WTC11 (cell line): ENCODE measurements around the gene AOC1.

Source experiments
- ATF3 ChIP-seq: sonication (generic); formaldehyde crosslinking; conservative IDR thresholded peaks from 2 replicates; pipeline ENCODE4 v1.8.1; 2022; ENCODE audit warnings: mild to moderate bottlenecking, missing genetic modification reagents
- CBFB ChIP-seq: sonication (generic); formaldehyde crosslinking; IDR thresholded peaks from 2 replicates; pipeline ENCODE4 v1.8.1; 2022; ENCODE audit warnings: mild to moderate bottlenecking, low read depth, missing genetic modification reagents
- CTCF ChIP-seq: fragments of 200-600 bp; IDR thresholded peaks from 2 replicates; pipeline ENCODE4 v1.8.0; 2022; ENCODE audit warnings: antibody characterized with exemption
- ESRRA ChIP-seq: sonication (generic); formaldehyde crosslinking; IDR thresholded peaks from 2 replicates; pipeline ENCODE4 v1.8.1; 2022; ENCODE audit warnings: mild to moderate bottlenecking, missing genetic modification reagents, borderline replicate concordance
- JUN ChIP-seq: sonication (generic); formaldehyde crosslinking; IDR thresholded peaks from 2 replicates; pipeline ENCODE4 v1.8.0; 2023; ENCODE audit warnings: mild to moderate bottlenecking, missing genetic modification reagents
- MXD4 ChIP-seq: fragments of 250-450 bp; sonication (Bioruptor Pico); IDR thresholded peaks from 2 replicates; pipeline ENCODE4 v1.8.0; 2021; ENCODE audit warnings: mild to moderate bottlenecking, moderate library complexity, borderline replicate concordance
- NFYB ChIP-seq: sonication (generic); formaldehyde crosslinking; conservative IDR thresholded peaks from 2 replicates; pipeline ENCODE4 v1.8.0; 2022; ENCODE audit warnings: low read depth, missing genetic modification reagents
- NR2C2 ChIP-seq: sonication (generic); formaldehyde crosslinking; IDR thresholded peaks from 2 replicates; pipeline ENCODE4 v1.8.0; 2022; ENCODE audit warnings: mild to moderate bottlenecking, missing genetic modification reagents
- SP1 ChIP-seq: sonication (generic); formaldehyde crosslinking; conservative IDR thresholded peaks from 2 replicates; pipeline ENCODE4 v1.8.1; 2022; ENCODE audit warnings: missing genetic modification reagents
- TCF7 ChIP-seq: sonication (generic); formaldehyde crosslinking; IDR thresholded peaks from 2 replicates; pipeline ENCODE4 v1.8.0; 2022; ENCODE audit warnings: mild to moderate bottlenecking, low read depth, missing genetic modification reagents, moderate library complexity
- TEAD4 ChIP-seq: sonication (generic); formaldehyde crosslinking; IDR thresholded peaks from 2 replicates; pipeline ENCODE4 v1.8.0; 2022; ENCODE audit warnings: mild to moderate bottlenecking, missing genetic modification reagents
- ZNF532 ChIP-seq: fragments of 250-450 bp; sonication (Bioruptor Pico); IDR thresholded peaks from 2 replicates; pipeline ENCODE4 v1.9.0; 2021; ENCODE audit warnings: mild to moderate bottlenecking, borderline replicate concordance
- TF ChIP-seq, protein P1 (sequence below): sonication (generic); formaldehyde crosslinking; IDR thresholded peaks from 2 replicates; pipeline ENCODE4 v1.8.0; 2022; ENCODE audit warnings: mild to moderate bottlenecking, missing genetic modification reagents
- TF ChIP-seq, protein P2 (sequence below): sonication (generic); formaldehyde crosslinking; IDR thresholded peaks from 2 replicates; pipeline ENCODE4 v1.8.1; 2022; ENCODE audit warnings: low read depth, mild to moderate bottlenecking, moderate library complexity, missing genetic modification reagents, borderline replicate concordance

GRCh38 chr7:150895809-150896208 lies 43.5 kb downstream of the AOC1 start:
- no peak for TF ChIP-seq NR2C2 (CRISPR knock-in tag)
- no peak for TF ChIP-seq TEAD4 (CRISPR knock-in tag)
- TF ChIP-seq CTCF = no peak
- no peak for TF ChIP-seq ZNF532 (CRISPR knock-in tag)
- TF ChIP-seq JUN (CRISPR knock-in tag) = no peak
- no peak for TF ChIP-seq NFYB (CRISPR knock-in tag)
- TF ChIP-seq, protein P1, sequence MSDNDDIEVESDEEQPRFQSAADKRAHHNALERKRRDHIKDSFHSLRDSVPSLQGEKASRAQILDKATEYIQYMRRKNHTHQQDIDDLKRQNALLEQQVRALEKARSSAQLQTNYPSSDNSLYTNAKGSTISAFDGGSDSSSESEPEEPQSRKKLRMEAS (CRISPR knock-in tag) = no peak
- TF ChIP-seq TCF7 (CRISPR knock-in tag) = no peak
- TF ChIP-seq CBFB (CRISPR knock-in tag) = no peak
- TF ChIP-seq SP1 (CRISPR knock-in tag) = no peak
- TF ChIP-seq ESRRA (CRISPR knock-in tag) = no peak
- TF ChIP-seq MXD4 = no peak
- TF ChIP-seq ATF3 = no peak
- TF ChIP-seq, protein P2, sequence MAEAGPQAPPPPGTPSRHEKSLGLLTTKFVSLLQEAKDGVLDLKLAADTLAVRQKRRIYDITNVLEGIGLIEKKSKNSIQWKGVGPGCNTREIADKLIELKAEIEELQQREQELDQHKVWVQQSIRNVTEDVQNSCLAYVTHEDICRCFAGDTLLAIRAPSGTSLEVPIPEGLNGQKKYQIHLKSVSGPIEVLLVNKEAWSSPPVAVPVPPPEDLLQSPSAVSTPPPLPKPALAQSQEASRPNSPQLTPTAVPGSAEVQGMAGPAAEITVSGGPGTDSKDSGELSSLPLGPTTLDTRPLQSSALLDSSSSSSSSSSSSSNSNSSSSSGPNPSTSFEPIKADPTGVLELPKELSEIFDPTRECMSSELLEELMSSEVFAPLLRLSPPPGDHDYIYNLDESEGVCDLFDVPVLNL (CRISPR knock-in tag) = no peak
